SIG-M5 (cell line): ENCODE data around the gene SLC13A5.
"Not testable (repeated sequence)": the region's sequence is repeated elsewhere in the genome, so short reads cannot be mapped to it uniquely, and the experiment has no call there.

Source experiments
- DNase-seq: peaks from one replicate; lab custom pipeline; 2025; lab: John Stamatoyannopoulos, UW

Gene SLC13A5

GRCh38 chr17:6684460-6684783, 28.7 kb downstream of the SLC13A5 start:
- no peak for DNase-seq

DNA sequence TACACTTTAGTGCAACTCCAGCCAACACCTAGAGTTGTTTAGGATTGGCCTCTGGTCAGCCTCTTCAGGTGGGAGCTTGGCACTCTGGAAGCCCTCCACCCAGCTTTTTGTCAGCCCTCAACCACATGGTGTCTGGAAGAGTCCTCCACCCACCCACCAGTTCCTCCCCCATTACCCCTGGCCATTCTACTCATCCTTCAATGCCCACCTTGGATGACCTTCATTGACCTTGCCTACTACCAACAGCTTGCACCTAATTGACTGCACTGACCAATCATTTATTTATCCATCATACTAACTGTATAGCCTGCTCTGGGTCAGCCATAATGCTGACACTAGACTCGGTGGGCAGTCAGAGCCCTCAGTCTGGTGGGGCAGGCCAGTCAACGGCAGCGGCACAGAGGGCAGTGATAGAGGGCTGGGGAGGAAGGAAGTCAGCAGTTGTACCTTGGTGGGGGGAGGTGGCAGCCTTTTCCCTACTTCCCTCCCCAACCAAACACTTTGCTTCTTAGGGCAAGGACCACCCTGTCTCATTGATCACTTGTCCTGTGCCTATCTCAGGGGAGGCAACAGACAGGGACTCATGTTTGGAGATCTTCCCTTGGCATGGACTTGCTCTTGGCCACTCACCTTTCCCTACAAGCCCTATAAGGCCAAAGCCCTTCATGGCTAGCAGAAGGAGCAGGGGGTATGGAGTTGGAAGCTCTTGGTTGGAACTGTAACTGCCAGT, 29.3 kb downstream of the SLC13A5 start:
- no peak for DNase-seq

DNA sequence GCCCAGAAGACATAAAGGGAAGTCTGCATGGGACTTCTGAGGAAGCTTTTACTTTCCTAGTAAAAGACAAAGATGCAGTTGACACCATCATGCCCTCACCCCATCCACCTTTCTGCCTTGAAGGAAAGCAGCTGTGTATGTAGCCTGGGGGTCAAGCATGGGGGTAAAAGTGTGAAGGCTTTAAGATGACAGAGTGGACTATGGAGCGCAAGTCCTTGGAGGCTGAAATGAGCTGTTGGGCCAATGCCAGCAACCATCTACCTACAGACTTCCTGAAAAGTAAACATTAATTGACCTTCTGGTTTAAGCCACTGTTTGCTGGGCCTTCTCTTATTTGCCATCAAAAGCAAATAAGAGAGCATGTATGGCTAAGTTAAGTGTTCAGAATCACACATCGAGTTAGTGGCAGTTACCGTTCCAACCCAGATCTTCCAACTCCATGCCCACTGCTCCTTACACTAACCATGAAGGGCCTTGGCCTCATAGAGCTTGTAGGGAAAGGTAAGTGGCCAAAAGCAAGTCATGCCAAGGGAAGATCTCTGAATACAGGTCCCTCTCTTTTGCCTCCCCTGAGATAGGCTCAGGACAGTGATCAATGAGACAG, 30.0 kb downstream of the SLC13A5 start:
- no peak for DNase-seq

DNA sequence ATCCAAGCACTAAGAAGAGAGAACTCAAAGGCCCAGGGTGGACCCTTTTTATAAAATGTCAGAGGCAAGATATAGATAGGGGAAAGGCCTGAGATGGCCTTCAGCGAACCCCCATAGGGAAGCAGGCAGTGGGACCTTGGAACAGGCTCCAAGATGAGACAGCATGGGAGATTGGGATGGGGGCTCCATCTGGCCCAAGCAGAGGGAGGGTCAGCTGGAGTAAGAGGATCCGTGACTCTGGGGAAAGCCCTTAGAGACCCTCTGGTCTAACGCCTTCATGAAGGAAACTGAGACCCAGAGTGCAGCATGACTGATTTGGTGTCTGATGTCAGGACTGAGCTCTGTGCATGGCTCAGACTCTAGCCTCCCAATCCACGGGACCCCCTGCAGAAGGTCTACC, 30.8 kb downstream of the SLC13A5 start:
- no peak for DNase-seq

DNA sequence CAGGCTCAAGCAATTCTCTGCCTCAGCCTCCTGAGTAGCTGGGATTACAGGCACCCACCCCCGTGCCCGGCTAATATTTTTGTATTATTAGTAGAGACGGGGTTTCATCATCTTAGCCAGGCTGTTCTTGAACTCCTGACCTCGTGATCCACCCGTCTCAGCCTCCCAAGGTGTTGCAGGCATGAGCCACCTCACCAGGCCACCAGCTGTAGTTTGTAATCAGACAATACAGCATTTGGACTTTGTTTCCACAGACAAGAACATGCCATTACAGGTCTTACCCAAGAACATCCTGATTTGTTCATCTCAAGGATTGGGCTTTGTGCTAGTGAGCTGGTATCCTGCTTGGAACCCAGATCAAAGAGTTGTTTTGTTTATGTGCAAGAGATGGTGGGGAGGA, 31.5 kb downstream of the SLC13A5 start:
- DNase-seq = no peak

- DNase-seq = no peak
These were observed 32.0 kb downstream of the SLC13A5 start for GRCh38 chr17:6681176-6681575.

- DNase-seq = no peak
These were observed 33.9 kb downstream of the SLC13A5 start for GRCh38 chr17:6679241-6679640.

DNA sequence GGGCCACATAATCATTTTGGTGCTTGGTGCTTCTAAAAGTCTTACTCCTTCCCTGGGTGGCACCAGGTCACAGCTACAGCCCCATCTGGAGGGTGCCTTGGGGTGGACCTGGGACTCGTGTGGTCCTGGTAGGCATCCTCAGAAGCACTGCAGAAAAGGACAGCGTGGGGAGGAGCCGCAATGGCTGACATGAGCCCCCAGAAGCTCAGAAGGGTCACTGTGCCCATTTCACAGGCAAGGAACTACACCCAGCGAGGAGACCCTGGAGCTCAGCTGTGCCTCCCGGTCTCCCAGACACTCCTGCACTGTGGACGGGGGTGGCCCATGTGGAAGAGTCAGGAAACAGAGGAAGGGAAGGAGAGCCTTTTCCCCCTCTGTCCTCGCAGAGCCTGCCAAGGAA, 35.2 kb downstream of the SLC13A5 start:
- DNase-seq = no peak

DNA sequence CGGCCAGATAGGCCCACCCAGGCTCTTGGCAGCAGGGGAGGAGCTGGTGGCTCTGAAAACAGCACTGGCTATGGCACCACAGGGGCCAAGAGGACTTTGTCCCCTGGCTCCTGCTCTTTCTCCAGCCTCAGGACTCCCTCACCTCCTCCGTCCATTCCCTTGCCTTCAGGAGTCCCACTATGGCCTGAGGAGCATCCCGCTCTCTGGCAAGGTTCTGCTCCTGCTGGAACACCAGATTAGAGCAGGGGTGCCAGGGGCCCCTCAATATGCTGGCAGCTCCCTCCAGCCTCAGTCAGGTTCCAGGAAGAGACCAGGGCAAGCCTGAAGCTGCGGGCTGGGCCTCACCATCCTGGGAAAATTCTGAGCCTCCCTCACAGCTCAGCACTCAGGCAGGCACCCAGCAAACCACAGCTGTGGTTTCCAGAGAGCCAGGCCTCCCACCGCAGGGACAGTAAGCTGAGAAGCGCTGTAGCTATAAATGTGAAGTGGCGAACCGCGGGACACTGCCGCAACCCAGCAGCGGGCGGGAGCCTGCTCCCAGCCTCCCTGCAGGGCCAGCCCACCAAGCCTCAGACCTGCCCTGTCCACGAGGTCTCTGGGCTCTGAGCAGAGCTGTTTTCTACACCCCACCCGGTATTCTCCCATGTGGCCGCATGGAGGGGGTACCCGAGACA, 35.9 kb downstream of the SLC13A5 start:
- DNase-seq = peak; percentile 8

GRCh38 chr17:6676802-6677157, 36.4 kb downstream of the SLC13A5 start:
- DNase-seq = no peak

- DNase-seq = no peak
These were observed 37.9 kb downstream of the SLC13A5 start for GRCh38 chr17:6675201-6675825.

GRCh38 chr17:6674586-6674985, 38.6 kb downstream of the SLC13A5 start:
- DNase-seq = no peak

DNA sequence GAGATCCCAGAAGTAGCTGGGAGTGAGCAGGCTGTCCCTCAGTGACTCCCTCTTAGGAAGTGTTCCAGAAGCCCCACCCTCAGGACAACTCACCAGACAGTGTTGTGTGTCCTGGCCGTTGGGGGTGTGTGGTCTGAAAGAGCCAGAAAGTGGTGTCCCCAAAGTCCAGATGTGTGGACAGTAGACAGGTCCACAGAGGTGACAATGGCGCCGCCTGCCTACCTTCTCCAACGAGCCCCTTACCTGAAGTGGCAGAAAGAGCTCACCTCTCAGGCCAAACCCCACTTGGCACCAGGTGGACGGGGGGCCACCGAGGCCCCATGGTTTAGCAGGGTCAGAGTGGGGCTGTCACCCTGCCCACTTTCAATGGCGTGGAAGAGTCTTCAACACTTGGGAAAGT, 41.7 kb downstream of the SLC13A5 start:
- no peak for DNase-seq

GRCh38 chr17:6670999-6671398, 42.2 kb downstream of the SLC13A5 start:
- DNase-seq = no peak

- no peak for DNase-seq
These were observed 42.6 kb downstream of the SLC13A5 start for GRCh38 chr17:6670571-6670970.

DNA sequence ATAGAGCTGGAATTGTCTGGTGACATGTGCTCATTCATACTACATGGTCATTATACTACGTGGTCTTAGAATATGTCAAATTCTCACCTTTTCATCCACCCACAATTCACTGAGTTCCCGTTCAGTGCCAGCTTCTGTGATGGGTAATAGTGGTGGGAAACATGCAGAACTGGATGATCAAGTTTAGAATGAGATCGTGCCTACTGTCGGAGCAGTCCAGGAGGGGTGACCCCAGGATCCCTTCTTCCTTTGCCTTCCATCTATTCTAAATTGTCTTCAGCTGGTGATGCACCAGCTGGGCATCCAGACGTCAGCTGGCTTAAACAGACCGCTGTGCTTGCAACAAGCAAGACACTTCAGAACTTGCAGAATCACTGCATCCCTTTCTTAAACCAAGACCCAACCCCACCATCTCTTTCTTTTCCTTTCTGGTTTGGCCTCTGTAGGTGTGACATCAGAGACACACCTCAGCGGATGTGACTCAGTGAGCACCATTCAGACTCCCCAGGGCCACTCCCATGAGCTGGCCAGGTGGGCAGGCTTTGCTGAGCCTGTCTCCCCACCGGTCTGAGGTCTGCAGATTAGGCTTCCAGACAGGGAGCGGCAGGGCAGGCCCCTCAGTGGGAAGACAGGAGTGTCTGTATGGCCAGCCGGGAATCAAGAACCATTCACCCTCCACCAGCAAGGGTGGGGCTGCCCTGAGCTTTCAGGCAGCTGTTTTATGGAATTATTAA, 43.5 kb downstream of the SLC13A5 start:
- DNase-seq = no peak

DNA sequence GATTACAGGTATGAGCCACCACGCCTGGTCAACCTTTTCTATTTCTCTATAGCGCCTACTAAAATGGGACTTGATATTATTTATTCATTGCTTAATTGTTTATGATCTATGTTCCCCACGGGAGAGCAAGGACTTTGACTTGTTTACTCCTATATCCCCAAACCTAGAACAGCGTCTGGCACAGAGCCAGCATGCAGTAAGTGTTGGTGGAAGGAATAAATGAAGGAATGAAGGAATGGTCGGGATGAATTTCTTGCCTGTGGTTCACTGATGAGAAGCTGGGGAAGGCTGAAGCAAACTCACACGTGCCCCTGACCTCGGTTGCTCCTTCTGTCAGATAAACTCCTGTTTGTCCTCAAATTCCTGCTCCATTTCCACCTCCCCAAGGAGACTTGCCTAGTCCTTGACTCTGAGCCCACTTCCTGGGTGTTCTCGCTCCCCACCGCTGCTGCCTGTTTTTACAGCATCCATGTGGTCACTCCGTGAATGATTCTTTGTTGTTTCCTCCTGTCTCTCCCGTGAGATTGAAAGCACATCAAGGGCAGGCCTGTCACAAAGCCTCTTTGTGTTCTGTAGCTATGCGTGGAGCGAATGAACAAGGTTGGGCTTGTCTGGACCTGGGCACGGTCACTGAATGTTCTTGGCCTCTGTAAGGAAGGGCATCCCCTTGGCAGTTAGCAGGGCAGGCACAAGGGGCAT, 44.3 kb downstream of the SLC13A5 start:
- DNase-seq = no peak

DNA sequence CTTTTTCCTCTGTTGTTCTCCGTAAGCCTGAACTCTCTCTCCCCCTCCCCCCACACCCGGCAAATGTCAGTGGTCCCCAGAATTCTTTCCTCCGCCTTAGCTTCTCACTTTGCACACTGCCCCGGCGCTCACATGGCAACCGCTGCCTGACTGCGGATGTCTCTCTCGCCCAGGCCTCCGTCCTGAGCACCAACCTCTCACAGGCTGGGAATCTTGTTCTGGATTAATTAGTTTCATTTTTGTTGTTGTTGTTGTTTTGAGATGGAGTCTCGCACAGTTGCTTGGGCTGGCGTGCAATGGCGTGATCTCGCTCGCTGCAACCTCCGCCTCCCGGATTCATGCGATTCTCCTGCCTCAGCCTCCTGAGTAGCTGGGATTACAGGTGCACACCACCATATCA, 45.0 kb downstream of the SLC13A5 start:
- no peak for DNase-seq

DNA sequence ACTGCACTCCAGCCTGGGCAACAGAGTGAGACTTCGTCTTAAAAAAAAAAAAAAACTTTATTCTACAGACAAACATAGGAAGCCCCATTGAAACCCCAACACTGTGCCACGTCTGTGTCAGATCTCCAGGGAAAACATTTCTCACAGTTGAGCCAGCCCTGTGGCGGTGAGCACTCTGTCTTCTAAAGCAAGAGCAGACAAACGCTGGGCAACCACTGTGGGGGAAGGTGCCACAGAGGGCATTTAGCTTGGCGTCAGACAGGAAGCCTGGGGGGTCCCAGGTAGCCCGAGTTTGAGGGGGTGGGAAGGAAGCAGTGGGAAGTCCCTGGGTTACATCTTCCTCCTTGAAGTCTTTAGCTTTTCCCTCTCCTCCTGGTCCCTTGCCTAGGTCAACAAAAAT, 45.7 kb downstream of the SLC13A5 start:
- no peak for DNase-seq

DNA sequence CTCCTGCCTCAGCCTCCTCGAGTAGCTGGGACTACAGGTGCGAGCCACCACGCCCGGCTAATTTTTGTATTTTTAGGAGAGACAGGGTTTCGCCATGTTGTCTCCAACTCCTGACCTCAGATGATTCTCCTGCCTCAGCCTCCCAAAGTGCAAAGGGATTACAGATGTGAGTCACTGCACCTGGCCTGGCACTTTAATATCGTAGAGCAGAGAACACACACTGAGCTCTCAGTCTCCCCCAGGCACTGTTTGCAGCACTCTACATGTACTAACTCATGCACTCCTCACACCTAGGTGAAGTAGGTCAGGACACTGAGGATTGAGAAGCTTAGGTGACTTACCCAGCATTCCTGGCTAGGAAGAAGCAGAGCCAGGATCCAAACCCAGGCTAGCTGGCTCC, 46.6 kb downstream of the SLC13A5 start:
- DNase-seq = no peak

DNA sequence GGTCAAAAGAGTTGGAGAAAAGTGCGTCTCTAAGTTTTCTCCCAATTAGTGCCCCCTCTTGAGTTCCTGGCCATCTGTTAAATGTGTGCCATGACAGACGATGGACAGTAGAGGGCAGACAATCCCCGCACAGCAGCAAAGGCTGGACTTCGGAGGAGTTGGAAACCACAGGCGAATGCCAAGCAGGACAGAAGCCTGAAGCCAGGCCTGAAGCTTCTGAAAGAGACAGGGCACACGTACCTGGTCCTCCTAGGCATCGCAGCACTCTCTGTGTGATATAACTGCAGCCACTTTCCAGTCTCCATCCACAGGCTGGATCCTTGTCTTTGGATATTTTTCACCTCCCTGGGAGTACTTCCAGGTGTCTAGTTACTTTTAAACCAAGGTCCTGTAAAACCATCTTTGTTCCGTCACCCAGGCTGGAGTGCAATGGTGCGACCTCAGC, 47.1 kb downstream of the SLC13A5 start:
- no peak for DNase-seq

DNA sequence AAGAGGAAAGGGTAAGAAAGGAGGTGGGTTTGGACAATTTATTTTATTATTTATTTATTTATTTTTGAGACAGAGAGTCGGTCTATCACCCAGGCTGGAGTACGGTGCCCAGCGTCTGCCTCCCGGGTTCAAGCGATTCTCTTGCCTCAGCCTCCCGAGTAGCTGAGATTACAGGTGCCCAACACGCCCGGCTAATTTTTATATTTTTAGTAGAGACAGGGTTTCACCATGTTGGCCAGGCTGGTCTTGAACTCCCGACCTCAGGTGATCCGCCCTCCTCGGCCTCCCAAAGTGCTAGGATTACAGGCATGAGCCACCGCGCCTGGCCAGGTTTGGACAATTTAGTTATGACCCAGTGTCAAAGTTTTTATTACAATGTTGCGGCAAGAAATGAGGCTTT, 50.0 kb downstream of the SLC13A5 start:
- DNase-seq = not testable (repeated sequence)
